IMR-90 (cell line): ENCODE results near the gene OR51B4. TPM values are rescaled to one million over a fixed set of nuclear protein-coding genes. Genes with fewer than 3 reads are reported as not detected.
A peak's percentile ranks its signal among the peaks of the same experiment; 100 is the strongest.
"Not testable (repeated sequence)": the region's sequence is repeated elsewhere in the genome, so short reads cannot be mapped to it uniquely, and the experiment has no call there.

ENCODE experiments used
- ATAC-seq: fragments of 200-7000 bp; cut with Tn5 transposase; 2 replicates; pipeline ENCODE4 v1.9.1; 2020; ENCODE audit warnings: low read depth, mild to moderate bottlenecking, moderate library complexity
- BruUV-seq: library from RNA; stranded (reverse); fragments of 400-500 nt; replicated peaks from 2 replicates; lab custom pipeline; 2021; lab: Mats Ljungman, UMichigan
- CTCF ChIA-PET: fragments of 300-600 bp; formaldehyde crosslinking; extraction: SDS; loops from one replicate; lab custom pipeline; 2021; ENCODE audit warnings: antibody characterized with exemption; lab: Yijun Ruan, JAX
- POLR2A ChIA-PET: fragments of 300-600 bp; sonication (Branson Sonifier 250); formaldehyde crosslinking; loops from one replicate; lab custom pipeline; 2022; ENCODE audit warnings: antibody characterized with exemption; ENCODE audit not compliant: unreplicated experiment; lab: Charles Lee
- DNase-seq: peaks from one replicate; pipeline ENCODE4 v3.0.0; 2013
- H2AFZ ChIP-seq: replicated peaks from 2 replicates; pipeline ENCODE3; 2013; ENCODE audit warnings: low read length, mild to moderate bottlenecking; ENCODE audit not compliant: poor library complexity
- H2AK5ac ChIP-seq: 2 replicates; pipeline ENCODE4 v1.6.1; 2013; ENCODE audit warnings: low read depth, low read length, inconsistent platforms
- H2AK9ac ChIP-seq: replicated peaks from 2 replicates; pipeline ENCODE3; 2013; ENCODE audit warnings: mild to moderate bottlenecking, low read depth, low read length, moderate library complexity; ENCODE audit not compliant: poor library complexity
- H2BK120ac ChIP-seq: 2 replicates; pipeline ENCODE4 v1.6.1; 2013; ENCODE audit warnings: low read depth, low read length, inconsistent platforms
- H2BK15ac ChIP-seq: 3 replicates; pipeline ENCODE4 v1.6.1; 2013; ENCODE audit warnings: low read depth, low read length, inconsistent platforms
- H2BK20ac ChIP-seq: 2 replicates; pipeline ENCODE4 v1.6.1; 2013; ENCODE audit warnings: low read depth, mild to moderate bottlenecking, inconsistent platforms, low read length, moderate library complexity
- H2BK5ac ChIP-seq: 2 replicates; pipeline ENCODE4 v1.6.1; 2013; ENCODE audit warnings: mild to moderate bottlenecking, low read depth, low read length, inconsistent platforms; ENCODE audit not compliant: poor library complexity, severe bottlenecking
- H3K14ac ChIP-seq: replicated peaks from 2 replicates; pipeline ENCODE4 v1.6.1; 2013; ENCODE audit warnings: low read depth, low read length, inconsistent platforms
- H3K18ac ChIP-seq: 2 replicates; pipeline ENCODE4 v1.6.1; 2013; ENCODE audit warnings: low read depth, low read length, control low read depth
- H3K23ac ChIP-seq: 2 replicates; pipeline ENCODE4 v1.6.1; 2013; ENCODE audit warnings: low read depth, low read length, inconsistent platforms
- H3K27ac ChIP-seq: 2 replicates; pipeline ENCODE4 v1.5.1; 2013; ENCODE audit warnings: mild to moderate bottlenecking, control low read depth, low read length; ENCODE audit not compliant: insufficient read depth
- H3K27me3 ChIP-seq: 2 replicates; pipeline ENCODE4 v1.6.1; 2013; ENCODE audit warnings: low read length; ENCODE audit not compliant: control insufficient read depth, insufficient read depth
- H3K36me3 ChIP-seq: 2 replicates; pipeline ENCODE4 v1.6.1; 2013; ENCODE audit warnings: low read length, mixed read lengths; ENCODE audit not compliant: control insufficient read depth, insufficient read depth
- H3K4ac ChIP-seq: 2 replicates; pipeline ENCODE4 v1.6.1; 2013; ENCODE audit warnings: low read depth, low read length, inconsistent platforms
- H3K4me1 ChIP-seq: 2 replicates; pipeline ENCODE4 v1.6.1; 2013; ENCODE audit warnings: low read length, mixed read lengths; ENCODE audit not compliant: control insufficient read depth, insufficient read depth
- H3K4me2 ChIP-seq: 2 replicates; pipeline ENCODE4 v1.6.1; 2013; ENCODE audit warnings: low read depth, mild to moderate bottlenecking, control low read depth, low read length, moderate library complexity
- H3K4me3 ChIP-seq: 2 replicates; pipeline ENCODE4 v1.5.1; 2013; ENCODE audit warnings: low read depth, mild to moderate bottlenecking, control low read depth, low read length, moderate library complexity; ENCODE audit not compliant: insufficient read depth
- H3K56ac ChIP-seq: 2 replicates; pipeline ENCODE4 v1.6.1; 2013; ENCODE audit warnings: low read length, inconsistent platforms; ENCODE audit not compliant: insufficient read depth; ENCODE audit errors: extremely low read depth
- H3K79me1 ChIP-seq, 2 experiments: 2 replicates each; pipeline ENCODE4 v1.6.1; 2013; ENCODE audit warnings: low read length in 2 of 2, inconsistent platforms in 1 of 2, low read depth in 1 of 2
- H3K9ac ChIP-seq: 2 replicates; pipeline ENCODE4 v1.6.1; 2013; ENCODE audit warnings: low read depth, low read length, control low read depth
- H3K9me1 ChIP-seq: 2 replicates; pipeline ENCODE4 v1.6.1; 2013; ENCODE audit warnings: low read length, inconsistent platforms; ENCODE audit not compliant: insufficient read depth
- H3K9me3 ChIP-seq: 2 replicates; pipeline ENCODE4 v1.6.1; 2013; ENCODE audit warnings: low read length; ENCODE audit not compliant: control insufficient read depth, insufficient read depth
- H4K20me1 ChIP-seq: 2 replicates; pipeline ENCODE4 v1.6.1; 2013; ENCODE audit warnings: low read length, inconsistent platforms; ENCODE audit not compliant: insufficient read depth
- H4K5ac ChIP-seq: 2 replicates; pipeline ENCODE4 v1.6.1; 2013; ENCODE audit warnings: mild to moderate bottlenecking, low read depth, low read length, control low read depth
- H4K8ac ChIP-seq, 2 experiments: 2 replicates each; pipeline ENCODE4 v1.6.1; 2013; ENCODE audit warnings: low read depth in 2 of 2, low read length in 2 of 2, control low read depth in 1 of 2, inconsistent platforms in 1 of 2
- H4K91ac ChIP-seq: 2 replicates; pipeline ENCODE4 v1.6.1; 2013; ENCODE audit warnings: low read depth, low read length, inconsistent platforms; ENCODE audit not compliant: insufficient read depth
- WGBS, 2 experiments: methylation state at CpG; one replicate each; pipeline versions ENCODE4 v1.1.5 to v1.1.7; 2013; ENCODE audit warnings: missing lambda C conversion rate in 2 of 2; ENCODE audit not compliant: insufficient read length in 1 of 2; ENCODE audit errors: extremely low coverage in 2 of 2; 5-methylcytosine and 5-hydroxymethylcytosine counted together
- dilution Hi-C: fragments of 300-500 bp; cut with HindIII; formaldehyde crosslinking; loops from one replicate; pipeline ENCODE4 v1.14.3; 2018; ENCODE audit warnings: low sequenced_read_pairs; ENCODE audit not compliant: unreplicated experiment
- in situ Hi-C: fragments of 300-500 bp; cut with MboI; formaldehyde crosslinking; loops from 3 replicates; pipeline ENCODE4 v1.14.3; 2019; ENCODE audit warnings: low sequenced_read_pairs, inconsistent platforms, mixed read lengths
- intact Hi-C: fragments of 100-400 bp; cut with micrococcal nuclease; formaldehyde crosslinking; loops from 2 replicates; pipeline ENCODE4 v1.10.0; 2022
- polyA plus RNA-seq, 3 experiments: library from polyadenylated mRNA; depleted of rRNA; stranded (reverse); fragments of >200 nt; gene quantifications; 2 replicates each; pipeline ENCODE4 v1.2.3, GENCODE V29; 2012; ENCODE audit warnings: low replicate concordance in 1 of 3
- total RNA-seq: library from RNA; depleted of rRNA; stranded (reverse); fragments of >200 nt; gene quantifications from 2 replicates; pipeline ENCODE4 v1.2.3, GENCODE V29; 2012

The OR51B4 gene
- total and polyA plus RNA-seq, 2 of the 4 experiments (the other 2 are of a cell fraction), result not detected

- H3K4me1 ChIP-seq, CTCF ChIA-PET, H3K9me1 ChIP-seq, H3K79me1 ChIP-seq, H3K56ac ChIP-seq, H3K14ac ChIP-seq, H3K4ac ChIP-seq, dilution Hi-C loops, POLR2A ChIA-PET, H2AFZ ChIP-seq, H2BK5ac ChIP-seq, H3K36me3 ChIP-seq, H3K23ac ChIP-seq, H3K9me3 ChIP-seq, H4K91ac ChIP-seq, H2AK9ac ChIP-seq, H3K27ac ChIP-seq, H2BK15ac ChIP-seq, H3K4me3 ChIP-seq, intact Hi-C loops, H3K27me3 ChIP-seq, H4K20me1 ChIP-seq, H3K4me2 ChIP-seq, BruUV-seq, H3K9ac ChIP-seq, H4K8ac ChIP-seq, H2BK20ac ChIP-seq, in situ Hi-C loops: not testable (repeated sequence)
- peak; percentile 19 for DNase-seq
- Histone ChIP-seq H2BK120ac (0 out of 2 replicates have a peak within 1 kb of the TSS, but pooled peaks have one; percentile 3), H4K5ac (peak within 1 kb of the TSS; percentile 7; the same call in 1 of the 2 replicates), H3K18ac (0 out of 2 replicates have a peak within 1 kb of the TSS, but pooled peaks have one; percentile 24), H2AK5ac (peak within 1 kb of the TSS; percentile 3)
- peak; percentile 17 for ATAC-seq
- 40% methylated on average over 1 of the region's 9 CpGs; no CpG with 5 or more reads in 1 of the 2 experiments for WGBS, 2 experiments
Measured at GRCh38 chr11:5254646-5255413, 46.9 kb downstream of the OR51B4 start, which contains the start of gene HBG2. HBG2 (minus strand) TSS chr11:5254781; CDS start chr11:5254728, 53 bp downstream.

- H3K4ac ChIP-seq, H4K5ac ChIP-seq, CTCF ChIA-PET, DNase-seq, H2BK5ac ChIP-seq, H2AK9ac ChIP-seq, H3K27ac ChIP-seq, H3K9me1 ChIP-seq, H3K4me2 ChIP-seq, dilution Hi-C loops, H4K8ac ChIP-seq, H3K36me3 ChIP-seq, H4K91ac ChIP-seq, H2AFZ ChIP-seq, BruUV-seq, H3K27me3 ChIP-seq, H3K9me3 ChIP-seq, in situ Hi-C loops, H3K23ac ChIP-seq, H3K4me1 ChIP-seq, ATAC-seq, H2BK15ac ChIP-seq, H3K9ac ChIP-seq, H3K4me3 ChIP-seq, H3K79me1 ChIP-seq, H3K14ac ChIP-seq, H4K20me1 ChIP-seq, H2BK20ac ChIP-seq, H3K56ac ChIP-seq, POLR2A ChIA-PET, intact Hi-C loops: not testable (repeated sequence)
- H2BK120ac ChIP-seq, result 0 out of 2 replicates have a peak overlapping the region, but pooled peaks have one; percentile 3
- WGBS, 2 experiments, result 60% methylated on average over 2 of the region's 2 CpGs; no CpG with 5 or more reads in 1 of the 2 experiments
- peak overlapping the region; percentile 3 for H2AK5ac ChIP-seq
- 0 out of 2 replicates have a peak overlapping the region, but pooled peaks have one; percentile 24 for H3K18ac ChIP-seq
Measured at GRCh38 chr11:5254023-5254422, 47.7 kb downstream of the OR51B4 start.
